ENCODE measurements around the gene LSS. TPM values are rescaled to one million over a fixed set of nuclear protein-coding genes. Genes with fewer than 3 reads are reported as not detected.

Gene LSS
- total RNA-seq, 4 donors from 2014 or later, result 128 to 251 (median 164) TPM

GRCh38 chr21:46181953-46182547 lies 46.5 kb downstream of the LSS start:
- Histone ChIP-seq H3K27ac (no peak overlapping the region), H3K9me3 (no peaks in the 10 kb centered on the region), H3K36me3 (no peaks in the 10 kb centered on the region), H3K4me1 (peaks cover 10% of the 10 kb centered on the region), H3K27me3 (no peaks in the 10 kb centered on the region), H3K4me3 (no peak overlapping the region)
- TF ChIP-seq POLR2AphosphoS5 (IDR thresholded peaks at IDR 0.05) (no peak), POLR2A (IDR thresholded peaks at IDR 0.05) (no peak), EP300 (IDR thresholded peaks at IDR 0.05) (no peak)
- TF ChIP-seq, protein P1, sequence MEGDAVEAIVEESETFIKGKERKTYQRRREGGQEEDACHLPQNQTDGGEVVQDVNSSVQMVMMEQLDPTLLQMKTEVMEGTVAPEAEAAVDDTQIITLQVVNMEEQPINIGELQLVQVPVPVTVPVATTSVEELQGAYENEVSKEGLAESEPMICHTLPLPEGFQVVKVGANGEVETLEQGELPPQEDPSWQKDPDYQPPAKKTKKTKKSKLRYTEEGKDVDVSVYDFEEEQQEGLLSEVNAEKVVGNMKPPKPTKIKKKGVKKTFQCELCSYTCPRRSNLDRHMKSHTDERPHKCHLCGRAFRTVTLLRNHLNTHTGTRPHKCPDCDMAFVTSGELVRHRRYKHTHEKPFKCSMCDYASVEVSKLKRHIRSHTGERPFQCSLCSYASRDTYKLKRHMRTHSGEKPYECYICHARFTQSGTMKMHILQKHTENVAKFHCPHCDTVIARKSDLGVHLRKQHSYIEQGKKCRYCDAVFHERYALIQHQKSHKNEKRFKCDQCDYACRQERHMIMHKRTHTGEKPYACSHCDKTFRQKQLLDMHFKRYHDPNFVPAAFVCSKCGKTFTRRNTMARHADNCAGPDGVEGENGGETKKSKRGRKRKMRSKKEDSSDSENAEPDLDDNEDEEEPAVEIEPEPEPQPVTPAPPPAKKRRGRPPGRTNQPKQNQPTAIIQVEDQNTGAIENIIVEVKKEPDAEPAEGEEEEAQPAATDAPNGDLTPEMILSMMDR (IDR thresholded peaks at IDR 0.05), result no peak
- peak; percentile 62 to 69 for DNase-seq (ENCODE audit: low spot score in 2 of 2)
- 87% methylated on average over 11 of the region's 16 CpGs for WGBS

GRCh38 chr21:46181436-46181835 lies 47.1 kb downstream of the LSS start:
- DNase-seq (ENCODE audit: low spot score in 2 of 2), result peak; percentile 55 to 75
- Histone ChIP-seq H3K4me1 (peaks cover 10% of the 10 kb centered on the region), H3K4me3 (no peak overlapping the region), H3K36me3 (no peaks in the 10 kb centered on the region), H3K9me3 (no peaks in the 10 kb centered on the region), H3K27ac (no peak overlapping the region), H3K27me3 (no peaks in the 10 kb centered on the region)
- TF ChIP-seq POLR2AphosphoS5 (IDR thresholded peaks at IDR 0.05) (no peak), POLR2A (IDR thresholded peaks at IDR 0.05) (no peak), EP300 (IDR thresholded peaks at IDR 0.05) (no peak)
- TF ChIP-seq, protein P1 (IDR thresholded peaks at IDR 0.05), result no peak
- WGBS, result 92% methylated on average over 6 of the region's 19 CpGs

GRCh38 chr21:46180778-46181391 lies 47.7 kb downstream of the LSS start:
- peak; percentile 63 to 74 for DNase-seq (ENCODE audit: low spot score in 2 of 2)
- TF ChIP-seq POLR2A (IDR thresholded peaks at IDR 0.05), result no peak
- TF ChIP-seq POLR2AphosphoS5 (IDR thresholded peaks at IDR 0.05), result no peak
- TF ChIP-seq, protein P1 (IDR thresholded peaks at IDR 0.05), result no peak
- TF ChIP-seq EP300 (IDR thresholded peaks at IDR 0.05), result no peak
- 90% methylated on average over 17 of the region's 26 CpGs for WGBS
- Histone ChIP-seq H3K4me3 (no peak overlapping the region), H3K36me3 (no peaks in the 10 kb centered on the region), H3K27ac (no peak overlapping the region), H3K4me1 (peaks cover 10% of the 10 kb centered on the region), H3K9me3 (no peaks in the 10 kb centered on the region), H3K27me3 (no peaks in the 10 kb centered on the region)

- TF ChIP-seq POLR2AphosphoS5 (IDR thresholded peaks at IDR 0.05) (no peak), POLR2A (IDR thresholded peaks at IDR 0.05) (no peak), EP300 (IDR thresholded peaks at IDR 0.05) (no peak)
- TF ChIP-seq, protein P1 (IDR thresholded peaks at IDR 0.05), result no peak
- 79% methylated on average over 24 of the region's 24 CpGs for WGBS
- H3K4me1 ChIP-seq, result peaks cover 10% of the 10 kb centered on the region
- no peaks in the 10 kb centered on the region for H3K27me3 ChIP-seq
- peak; percentile 19 to 65 for DNase-seq (ENCODE audit: low spot score in 2 of 2)
- H3K9me3 ChIP-seq, result no peaks in the 10 kb centered on the region
- H3K27ac ChIP-seq, result no peak overlapping the region
- H3K36me3 ChIP-seq, result no peaks in the 10 kb centered on the region
- no peak overlapping the region for H3K4me3 ChIP-seq
Observed at GRCh38 chr21:46180079-46180722, 48.4 kb downstream of the LSS start.

GRCh38 chr21:46179708-46180078 lies 48.9 kb downstream of the LSS start:
- Histone ChIP-seq H3K9me3 (no peaks in the 10 kb centered on the region), H3K4me3 (no peak overlapping the region), H3K27me3 (no peaks in the 10 kb centered on the region), H3K27ac (no peak overlapping the region), H3K36me3 (no peaks in the 10 kb centered on the region), H3K4me1 (peaks cover 10% of the 10 kb centered on the region)
- DNase-seq (ENCODE audit: low spot score in 2 of 2), result peak; percentile 31 to 58
- TF ChIP-seq POLR2A (IDR thresholded peaks at IDR 0.05) (no peak), EP300 (IDR thresholded peaks at IDR 0.05) (no peak), POLR2AphosphoS5 (IDR thresholded peaks at IDR 0.05) (no peak)
- TF ChIP-seq, protein P1 (IDR thresholded peaks at IDR 0.05), result no peak
- 93% methylated on average over 9 of the region's 17 CpGs for WGBS
